Thymus (tissue), 11 donors: ENCODE data around the gene BAG2. TPM values are rescaled to one million over a fixed set of nuclear protein-coding genes. Genes with fewer than 3 reads are reported as not detected.
A peak's percentile ranks its signal among the peaks of the same experiment; 100 is the strongest.

ENCODE experiments used
- DNase-seq, 9 donors: peaks; one replicate each; pipeline ENCODE4 v3.0.0-alpha.2; 2013; ENCODE audit warnings: low spot score in 9 of 9, low read depth in 6 of 9, missing footprints in 1 of 9
- H3K27ac ChIP-seq, 2 donors: one replicate each; pipeline ENCODE4 v1.5.1; 2013; ENCODE audit warnings: control low read depth in 1 of 2, low read depth in 1 of 2, low read length in 1 of 2, mild to moderate bottlenecking in 1 of 2, moderate library complexity in 1 of 2
- H3K27me3 ChIP-seq, 2 donors: one replicate each; pipeline ENCODE4 v1.5.1; 2013; ENCODE audit warnings: low read length in 1 of 2; ENCODE audit not compliant: control insufficient read depth in 2 of 2, insufficient read depth in 1 of 2
- H3K36me3 ChIP-seq, 2 donors: one replicate each; pipeline ENCODE4 v1.5.1; 2013; ENCODE audit warnings: low read length in 1 of 2, mild to moderate bottlenecking in 1 of 2, moderate library complexity in 1 of 2; ENCODE audit not compliant: control insufficient read depth in 2 of 2, insufficient read depth in 2 of 2
- H3K4me1 ChIP-seq, 2 donors: one replicate each; pipeline ENCODE4 v1.5.1; 2013; ENCODE audit warnings: low read length in 2 of 2; ENCODE audit not compliant: control insufficient read depth in 2 of 2, insufficient read depth in 2 of 2
- H3K4me3 ChIP-seq, 2 donors: one replicate each; pipeline ENCODE4 v1.5.1; 2013; ENCODE audit warnings: low read length in 2 of 2, control low read depth in 1 of 2, mild to moderate bottlenecking in 1 of 2
- H3K9me3 ChIP-seq, 2 donors: one replicate each; pipeline ENCODE4 v1.5.1; 2013; ENCODE audit warnings: low read length in 1 of 2, mild to moderate bottlenecking in 1 of 2; ENCODE audit not compliant: control insufficient read depth in 2 of 2, insufficient read depth in 1 of 2
- WGBS: extraction: QIAGEN DNeasy Blood & Tissue Kit; methylation state at CpG from one replicate; pipeline ENCODE4 v1.1.7; 2013; 5-methylcytosine and 5-hydroxymethylcytosine counted together
- polyA plus RNA-seq: library from polyadenylated mRNA; stranded (reverse); fragments of 200-250 nt; gene quantifications from one replicate; pipeline ENCODE4 v1.2.3, GENCODE V29; 2013
- total RNA-seq: library from RNA; stranded (reverse); fragments of 120-200 nt; gene quantifications from one replicate; pipeline ENCODE4 v1.2.4, GENCODE V29; 2013
- donor health status: healthy.

The BAG2 gene
- total and polyA plus RNA-seq, 2 donors, result 2.1 to 2.4 TPM

DNA sequence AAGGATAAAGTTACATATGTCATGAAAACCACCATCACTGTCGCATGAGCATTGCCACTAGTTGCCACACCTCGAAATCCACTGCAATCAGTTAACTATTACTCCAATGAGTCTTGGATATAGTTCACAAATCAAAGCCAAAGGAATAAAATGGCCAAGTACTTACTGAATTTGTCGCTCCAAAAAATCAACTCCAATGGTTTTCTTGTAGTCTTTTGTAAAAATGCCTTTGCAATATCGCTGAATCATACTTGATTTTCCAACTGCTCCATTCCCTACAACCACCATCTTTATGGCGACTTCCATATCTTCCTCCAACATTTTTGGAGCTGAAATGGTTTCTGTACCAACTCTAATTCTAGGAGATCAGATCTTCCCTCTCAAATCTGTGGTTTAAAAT is 37.9 kb downstream of the BAG2 start:
- 98% methylated on average over 5 of the region's 5 CpGs for WGBS
- Histone ChIP-seq H3K36me3 (no peaks in the 10 kb centered on the region), H3K27ac (no peak overlapping the region), H3K4me1 (no peaks in the 10 kb centered on the region), H3K4me3 (no peak overlapping the region), H3K27me3 (no peaks in the 10 kb centered on the region), H3K9me3 (no peaks in the 10 kb centered on the region)
- DNase-seq, result no peak

DNA sequence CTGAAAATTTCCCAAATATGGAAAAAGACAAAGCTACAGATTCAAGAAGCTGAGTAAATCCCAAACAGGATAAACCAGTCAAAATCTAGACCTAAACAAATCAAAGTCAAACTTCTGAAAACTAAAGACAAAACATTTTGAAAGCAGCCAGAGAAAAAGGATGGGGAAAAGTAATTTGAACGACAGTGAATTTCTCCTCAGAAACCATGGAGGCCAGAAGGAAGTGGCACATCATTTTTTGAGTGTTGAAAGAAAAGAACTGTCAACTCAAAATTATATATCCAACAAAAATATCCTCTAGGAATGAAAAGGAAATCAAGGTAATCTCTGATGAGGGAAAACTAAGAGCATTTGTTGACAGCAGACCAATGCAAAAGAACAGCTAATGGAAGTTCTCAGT is 43.1 kb downstream of the BAG2 start:
- DNase-seq, result no peak
- no peak overlapping the region for H3K4me3 ChIP-seq
- no peaks in the 10 kb centered on the region for H3K36me3 ChIP-seq
- H3K4me1 ChIP-seq, result no peaks in the 10 kb centered on the region
- H3K9me3 ChIP-seq, result no peaks in the 10 kb centered on the region
- H3K27ac ChIP-seq, result no peak overlapping the region
- WGBS, result 97% methylated on average over 1 of the region's 1 CpG
- no peaks in the 10 kb centered on the region for H3K27me3 ChIP-seq

DNA sequence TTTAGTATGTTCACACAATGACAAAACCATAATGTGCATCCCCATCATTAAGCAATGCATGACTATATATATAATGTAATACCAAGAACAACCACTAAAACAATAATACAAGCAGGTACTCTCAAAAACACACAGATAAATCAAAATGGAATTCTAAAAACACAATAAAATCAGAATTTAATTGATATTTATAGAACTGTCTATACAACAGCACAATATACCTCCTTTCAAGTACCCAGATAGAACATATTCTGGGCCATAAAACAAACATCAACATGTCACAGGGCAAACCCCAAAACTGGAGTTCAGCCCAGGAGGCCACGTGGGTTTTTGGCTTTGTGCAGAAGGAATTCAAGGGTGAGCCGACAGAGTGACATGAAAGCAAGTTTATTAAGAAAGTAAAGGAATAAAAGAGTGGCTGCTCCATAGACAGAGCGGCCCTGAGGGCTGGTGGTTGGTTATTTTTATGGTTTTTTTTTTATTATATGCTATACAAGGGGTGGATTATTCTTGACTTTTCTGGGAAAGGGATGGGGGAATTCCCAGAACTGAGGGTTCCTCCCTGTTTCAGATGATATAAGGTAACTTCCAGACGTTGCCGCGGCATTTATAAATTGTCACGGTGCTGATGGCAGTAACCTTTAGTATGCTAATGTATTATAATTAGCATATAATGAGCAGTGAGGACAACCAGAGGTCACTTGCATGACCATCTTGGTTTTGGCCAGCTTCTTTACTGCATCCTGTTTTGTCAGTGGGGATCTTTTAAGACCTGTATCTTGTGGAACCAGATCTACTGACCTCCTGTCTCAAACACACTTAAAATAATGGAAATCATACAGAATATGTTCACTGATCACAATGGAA is 44.3 kb downstream of the BAG2 start:
- Histone ChIP-seq H3K27me3 (no peaks in the 10 kb centered on the region), H3K4me1 (peaks cover 0 to 3% of the 10 kb centered on the region in 2 donors), H3K9me3 (no peaks in the 10 kb centered on the region), H3K36me3 (no peaks in the 10 kb centered on the region), H3K27ac (no peak overlapping the region), H3K4me3 (no peak overlapping the region)
- DNase-seq, result no peak
- WGBS, result 93% methylated on average over 7 of the region's 7 CpGs

DNA sequence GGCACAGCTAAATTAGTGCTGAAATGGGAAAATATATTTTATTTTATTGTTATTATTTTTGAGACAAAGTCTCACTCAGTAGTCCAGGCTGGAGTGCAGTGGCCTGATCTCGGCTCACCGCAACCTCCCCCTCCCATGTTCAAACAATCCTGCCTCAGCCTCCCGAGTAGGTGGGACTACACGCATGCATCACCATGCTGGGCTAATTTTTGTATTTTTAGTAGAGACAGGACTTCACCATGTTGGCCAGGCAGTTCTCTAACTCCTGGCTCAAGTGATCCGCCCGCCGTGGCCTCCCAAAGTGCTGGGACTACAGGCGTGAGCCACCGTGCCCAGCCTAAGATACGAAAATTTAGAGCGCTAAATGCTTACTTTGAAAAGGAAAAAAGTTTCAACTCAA is 45.1 kb downstream of the BAG2 start:
- DNase-seq, result no peak
- H3K4me1 ChIP-seq, result peaks cover 0 to 3% of the 10 kb centered on the region in 2 donors
- 98% methylated on average over 11 of the region's 11 CpGs for WGBS
- H3K9me3 ChIP-seq, result no peaks in the 10 kb centered on the region
- no peak overlapping the region for H3K27ac ChIP-seq
- no peaks in the 10 kb centered on the region for H3K27me3 ChIP-seq
- H3K4me3 ChIP-seq, result no peak overlapping the region
- no peaks in the 10 kb centered on the region for H3K36me3 ChIP-seq

DNA sequence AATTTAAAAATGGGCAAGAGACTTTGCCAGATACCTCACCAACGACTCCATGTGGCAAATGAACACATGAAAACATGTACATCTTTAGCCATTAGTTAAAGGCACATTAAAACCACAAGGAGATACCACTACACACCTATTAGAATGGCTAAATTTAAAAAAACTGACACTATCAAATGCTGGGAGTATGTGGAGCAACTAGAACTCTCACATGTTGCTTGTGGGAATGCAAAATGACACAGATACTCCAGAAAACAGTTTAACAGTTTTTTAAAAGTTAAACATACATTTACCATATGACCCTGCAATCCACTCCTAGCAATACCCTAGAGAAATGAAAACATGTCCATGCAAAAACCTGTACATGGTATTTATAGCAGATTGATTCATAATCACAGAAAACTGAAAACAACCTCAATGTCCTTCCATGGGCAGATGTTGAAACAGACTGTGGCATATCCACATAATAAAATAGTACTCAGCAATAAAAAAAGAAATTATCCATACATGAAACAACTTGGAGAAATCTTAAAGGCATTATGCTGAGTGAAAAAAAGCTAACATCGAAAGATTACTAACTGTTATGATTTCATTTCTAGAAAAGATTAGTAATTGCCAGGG is 48.1 kb downstream of the BAG2 start:
- WGBS, result 98% methylated on average over 2 of the region's 2 CpGs
- H3K4me3 ChIP-seq, result no peak overlapping the region

DNA sequence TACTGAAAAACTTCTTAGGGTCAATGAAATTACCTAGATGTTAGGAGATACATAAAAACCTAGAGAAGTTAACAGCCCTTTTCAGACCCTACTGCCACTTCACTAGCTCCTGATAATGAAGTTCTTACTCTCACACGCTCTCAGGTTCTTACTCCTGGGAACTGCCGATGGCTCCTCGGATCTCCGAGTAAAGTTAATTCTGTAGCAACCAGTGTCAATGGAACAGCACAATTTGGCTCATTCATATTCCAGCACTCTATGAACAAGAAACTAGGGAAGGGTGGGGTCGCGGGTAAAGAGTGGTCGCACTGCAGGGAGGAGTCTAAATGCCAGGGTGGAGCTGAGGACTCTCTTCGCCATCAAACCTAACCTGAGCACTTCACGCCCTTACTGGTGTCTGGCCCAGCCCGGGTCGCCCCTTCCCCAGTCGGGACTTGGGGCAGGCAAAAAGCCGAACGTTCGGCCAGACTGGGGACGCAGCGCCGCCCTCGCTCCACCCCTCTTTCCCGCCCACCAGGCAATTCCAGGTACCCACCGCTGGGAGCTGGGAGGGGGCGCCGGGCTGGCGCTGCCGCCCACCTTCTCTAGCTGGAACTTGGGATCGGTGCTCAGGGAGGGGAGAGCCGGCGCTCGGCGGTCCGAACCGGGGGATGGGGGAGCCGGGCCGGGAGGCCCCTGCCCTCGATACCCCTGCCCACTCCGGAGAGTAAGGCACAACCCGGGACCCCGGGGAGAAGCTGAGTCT is 49.2 kb downstream of the BAG2 start:
- peak overlapping the region in 1 of 2 donors; percentile 45 for H3K27ac ChIP-seq
- peaks cover 0 to 3% of the 10 kb centered on the region in 2 donors for H3K4me1 ChIP-seq
- DNase-seq, result peak; percentile 8 to 66 (median 33)
- WGBS, result under 1% methylated on average over 38 of the region's 38 CpGs
- no peaks in the 10 kb centered on the region for H3K36me3 ChIP-seq
- H3K27me3 ChIP-seq, result no peaks in the 10 kb centered on the region
- peak overlapping the region; percentile 88 to 98 for H3K4me3 ChIP-seq
- H3K9me3 ChIP-seq, result no peaks in the 10 kb centered on the region

More for the DNA sequence above, 48.1 kb downstream of the BAG2 start:
- no peaks in the 10 kb centered on the region for H3K9me3 ChIP-seq
- H3K4me1 ChIP-seq, result peaks cover 0 to 3% of the 10 kb centered on the region in 2 donors
- H3K27ac ChIP-seq, result no peak overlapping the region
- no peaks in the 10 kb centered on the region for H3K27me3 ChIP-seq
- no peak for DNase-seq
- no peaks in the 10 kb centered on the region for H3K36me3 ChIP-seq

DNA sequence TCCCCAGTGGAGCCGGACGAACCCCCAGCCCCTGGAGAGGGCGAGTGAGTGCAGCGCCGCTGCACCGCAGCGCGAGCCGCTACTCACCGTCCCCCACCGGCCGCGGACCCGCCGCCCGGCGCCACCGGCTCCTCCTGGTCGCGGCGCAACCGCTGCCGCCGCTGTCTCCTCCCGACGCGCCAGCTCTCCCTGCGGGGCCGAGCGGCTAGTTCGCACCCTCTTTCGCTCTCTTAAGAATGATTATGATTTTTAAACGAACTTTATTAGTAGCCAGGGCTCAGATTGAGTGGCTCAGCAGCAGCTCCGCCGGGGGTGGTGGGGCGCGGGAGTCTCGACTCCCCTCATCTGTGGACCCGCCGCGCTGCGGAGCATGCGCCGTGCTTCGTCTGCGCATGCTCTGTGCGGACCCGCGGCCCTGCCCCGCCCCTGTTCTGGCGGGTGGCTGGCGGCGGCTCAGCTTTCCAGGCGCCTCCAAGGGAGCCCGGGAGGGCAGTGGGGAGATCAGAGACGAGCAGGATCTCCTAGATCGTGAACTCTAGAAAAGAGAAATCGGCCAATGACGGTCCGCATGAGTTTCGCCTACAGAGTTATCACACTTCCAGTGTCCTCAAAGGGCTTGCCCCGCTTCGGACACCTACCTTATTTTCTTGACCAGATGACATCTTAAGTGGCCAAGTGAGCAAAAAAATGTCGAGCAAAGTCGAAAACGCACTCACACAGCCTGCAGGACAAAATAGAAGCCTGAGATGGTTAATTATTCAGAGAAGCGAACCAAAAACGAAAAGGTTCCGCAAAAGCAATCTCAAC is 50.0 kb downstream of the BAG2 start, which contains the start of gene RAB23:
Gene RAB23, minus strand, starts transcription at position 372 of the 807 bp plus-strand sequence. CDS start 11,927 bp downstream, outside the sequence.
- under 1% methylated on average over 69 of the region's 69 CpGs for WGBS
- peak; percentile 58 to 91 (median 83) for DNase-seq

DNA sequence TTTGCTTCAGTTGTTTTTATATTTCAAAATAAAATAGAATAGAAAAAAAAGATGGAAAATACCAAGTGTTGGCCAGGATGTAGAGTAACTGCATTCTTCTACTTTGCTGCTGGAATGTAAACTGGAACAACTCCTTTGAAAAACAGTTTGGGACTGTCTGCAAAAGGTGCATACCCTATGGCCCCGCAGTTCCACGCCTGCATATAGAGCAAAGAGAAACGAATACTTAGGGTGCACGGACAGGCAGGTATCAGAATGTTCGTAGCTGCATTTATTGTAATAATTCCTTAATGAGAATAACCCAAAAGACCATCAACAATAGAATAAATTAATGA is 50.6 kb downstream of the BAG2 start:
- Histone ChIP-seq H3K4me1 (peaks cover 0 to 3% of the 10 kb centered on the region in 2 donors), H3K27me3 (no peaks in the 10 kb centered on the region), H3K4me3 (peak overlapping the region; percentile 88 to 98), H3K9me3 (no peaks in the 10 kb centered on the region), H3K36me3 (no peaks in the 10 kb centered on the region), H3K27ac (no peak overlapping the region)
- DNase-seq, result peak in 4 of 9 donors; percentile 0 to 10 (median 8)
- WGBS, result 28% methylated on average over 5 of the region's 5 CpGs

More for the DNA sequence above, 50.0 kb downstream of the BAG2 start, which contains the start of gene RAB23:
- no peaks in the 10 kb centered on the region for H3K9me3 ChIP-seq
- no peaks in the 10 kb centered on the region for H3K36me3 ChIP-seq
- H3K4me3 ChIP-seq, result peak within 1 kb of the TSS; percentile 88 to 98
- peak within 1 kb of the TSS; percentile 56 to 64 for H3K27ac ChIP-seq
- peaks cover 0 to 3% of the 10 kb centered on the region in 2 donors for H3K4me1 ChIP-seq
- H3K27me3 ChIP-seq, result no peaks in the 10 kb centered on the region
